NOMO-1 treated with dmso at 0.1 percent for 144 hours (cell line): ENCODE measurements around the gene NEURL4.

Experiments used
- DNase-seq: peaks from one replicate; lab custom pipeline; 2025; ENCODE audit not compliant: unreplicated experiment; lab: John Stamatoyannopoulos, UW

The NEURL4 gene

GRCh38 chr17:7306911-7307685 is 22.0 kb downstream of the NEURL4 start, which contains the start of gene EIF5A:
TSS of gene EIF5A (plus strand) at chr17:7307628. CDS start at chr17:7309636, 2,008 bp downstream.
- DNase-seq: peak; percentile 99

GRCh38 chr17:7304179-7304578 is 25.0 kb downstream of the NEURL4 start:
- DNase-seq: no peak

GRCh38 chr17:7296189-7296861 is 32.8 kb downstream of the NEURL4 start:
- DNase-seq: peak; percentile 78

DNA sequence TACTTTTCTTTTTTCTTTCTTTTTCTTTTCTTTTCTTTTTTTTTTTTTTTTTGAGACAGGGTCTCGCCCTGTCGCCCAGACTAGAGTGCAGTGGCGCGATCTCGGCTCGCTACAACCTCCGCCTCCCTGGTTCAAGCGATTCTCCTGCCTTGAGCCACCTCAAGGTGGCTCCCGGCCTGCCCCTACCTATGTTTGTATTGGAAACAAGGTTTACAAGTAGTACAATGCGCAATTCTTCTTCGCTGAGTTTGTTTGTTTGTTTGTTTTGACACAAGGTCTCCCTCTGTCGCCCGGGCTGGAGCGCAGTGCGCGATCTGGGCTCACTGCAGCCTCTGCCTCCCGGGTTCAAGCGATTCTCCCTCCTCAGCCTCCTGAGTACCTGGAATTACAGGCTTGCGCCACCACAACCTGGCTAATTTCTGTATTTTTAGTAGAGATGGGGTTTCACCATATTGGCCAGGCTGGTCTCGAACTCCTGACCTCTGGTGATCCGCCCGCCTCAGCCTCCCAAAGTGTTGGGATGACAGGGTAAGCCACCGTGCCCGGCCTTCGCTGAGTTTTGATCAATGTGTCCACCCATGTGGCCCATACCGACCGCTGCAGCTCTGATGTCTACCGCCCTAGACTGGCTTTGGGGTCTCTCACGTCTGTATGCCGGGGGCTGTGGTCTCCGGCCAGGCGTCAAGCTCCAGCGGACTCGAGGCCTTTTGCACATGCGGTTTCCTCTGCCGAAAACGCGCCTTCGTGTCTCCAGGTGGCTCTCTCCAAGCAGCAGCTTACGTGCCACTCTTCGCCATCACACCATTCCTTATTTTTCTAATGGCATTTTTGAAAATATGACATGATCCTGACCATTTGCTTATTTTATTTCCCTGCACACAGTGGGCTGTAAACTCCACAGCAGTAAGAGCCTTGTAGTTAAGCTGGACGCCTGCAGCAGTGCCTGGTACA is 33.6 kb downstream of the NEURL4 start:
- DNase-seq: no peak

- peak; percentile 58 for DNase-seq
These were observed 34.5 kb downstream of the NEURL4 start, which contains the start of gene YBX2 for GRCh38 chr17:7294614-7295153. TSS of gene YBX2 (minus strand) at chr17:7294639. CDS start at chr17:7294500, 139 bp downstream.

DNA sequence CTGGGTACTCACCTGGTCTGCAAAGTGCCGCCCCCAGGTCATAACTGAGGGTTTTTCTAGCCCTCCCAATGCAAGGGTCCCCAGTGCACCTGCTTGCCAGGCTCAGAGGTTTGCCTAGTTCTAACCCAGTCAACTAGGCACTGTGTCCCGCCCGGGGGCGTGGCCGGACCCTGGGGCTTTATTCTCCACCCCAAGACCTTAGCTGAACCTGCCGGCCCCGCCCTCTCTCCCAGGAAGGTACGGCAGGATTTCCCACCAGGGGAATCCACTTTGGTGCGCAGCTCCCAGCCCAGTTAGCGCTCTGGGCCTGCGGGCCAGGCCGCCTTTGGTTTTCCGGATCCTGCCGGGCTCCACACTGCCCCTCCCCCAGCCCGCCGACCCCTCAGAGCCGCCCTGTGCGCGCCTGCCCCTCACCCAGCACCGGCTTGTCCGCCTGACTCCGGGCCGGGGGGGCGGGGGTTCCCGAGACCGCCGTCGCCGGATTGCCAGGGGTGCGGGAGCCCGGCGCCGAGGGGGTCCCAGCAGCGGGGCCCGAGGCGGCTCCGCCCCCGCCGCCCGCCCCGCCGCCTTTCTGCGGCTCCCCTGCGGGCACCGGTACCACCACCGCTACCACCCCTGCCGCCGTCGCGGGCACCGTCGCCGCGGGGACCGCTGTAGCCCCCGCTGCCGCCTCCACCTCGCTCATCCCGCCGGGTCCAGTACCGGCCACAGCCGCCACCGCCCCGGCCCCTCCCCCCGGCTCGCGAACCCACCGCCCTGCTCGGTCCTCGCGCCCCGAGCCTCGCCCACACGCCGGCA is 35.1 kb downstream of the NEURL4 start:
- no peak for DNase-seq

- DNase-seq: no peak
These were observed 36.0 kb downstream of the NEURL4 start for GRCh38 chr17:7293159-7293558.

GRCh38 chr17:7292729-7293128 is 36.4 kb downstream of the NEURL4 start:
- no peak for DNase-seq

- no peak for DNase-seq
These were observed 36.9 kb downstream of the NEURL4 start for GRCh38 chr17:7292194-7292593.

DNA sequence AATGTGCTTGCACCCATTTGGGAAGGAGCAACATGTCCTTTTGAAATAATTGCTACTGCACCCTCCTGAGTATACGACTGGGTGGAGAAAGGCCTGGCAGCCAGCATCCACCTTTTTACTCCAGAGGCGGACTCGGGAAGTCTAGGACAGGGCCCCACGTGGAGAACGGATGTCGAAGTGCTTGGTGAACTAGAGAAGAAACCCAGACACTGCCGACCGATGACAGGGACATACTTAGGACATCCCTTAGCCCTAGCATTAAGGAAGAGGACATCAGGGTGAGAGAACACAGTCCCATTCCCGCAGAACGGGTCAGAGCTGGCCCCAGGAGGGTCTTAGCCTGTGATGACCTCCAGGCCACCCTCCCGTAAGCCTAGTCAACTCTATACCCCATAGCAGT is 38.5 kb downstream of the NEURL4 start:
- DNase-seq: no peak

- DNase-seq: no peak
These were observed 39.0 kb downstream of the NEURL4 start for GRCh38 chr17:7290166-7290565.

GRCh38 chr17:7289256-7290032 is 39.7 kb downstream of the NEURL4 start:
- no peak for DNase-seq

GRCh38 chr17:7285679-7286078 is 43.5 kb downstream of the NEURL4 start:
- DNase-seq: no peak

DNA sequence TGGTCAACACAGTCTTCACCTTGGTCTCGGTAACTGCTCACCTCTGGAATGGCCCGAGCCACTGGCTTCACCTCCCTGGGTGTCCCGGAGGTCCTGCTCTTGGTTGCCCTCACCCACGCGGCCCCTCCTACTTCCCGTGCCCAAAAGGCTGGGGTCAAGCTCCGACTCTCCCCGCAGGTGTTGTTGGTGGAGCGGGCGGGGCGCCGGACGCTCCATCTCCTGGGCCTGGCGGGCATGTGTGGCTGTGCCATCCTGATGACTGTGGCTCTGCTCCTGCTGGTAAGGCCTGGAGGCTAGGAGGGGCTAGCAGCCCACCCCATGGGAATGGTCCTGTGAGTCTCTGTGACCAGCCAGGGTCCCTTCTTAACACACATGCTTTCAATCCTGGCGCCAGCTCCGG is 44.2 kb downstream of the NEURL4 start:
- DNase-seq: no peak

GRCh38 chr17:7283471-7284216 is 45.5 kb downstream of the NEURL4 start:
- DNase-seq: no peak

DNA sequence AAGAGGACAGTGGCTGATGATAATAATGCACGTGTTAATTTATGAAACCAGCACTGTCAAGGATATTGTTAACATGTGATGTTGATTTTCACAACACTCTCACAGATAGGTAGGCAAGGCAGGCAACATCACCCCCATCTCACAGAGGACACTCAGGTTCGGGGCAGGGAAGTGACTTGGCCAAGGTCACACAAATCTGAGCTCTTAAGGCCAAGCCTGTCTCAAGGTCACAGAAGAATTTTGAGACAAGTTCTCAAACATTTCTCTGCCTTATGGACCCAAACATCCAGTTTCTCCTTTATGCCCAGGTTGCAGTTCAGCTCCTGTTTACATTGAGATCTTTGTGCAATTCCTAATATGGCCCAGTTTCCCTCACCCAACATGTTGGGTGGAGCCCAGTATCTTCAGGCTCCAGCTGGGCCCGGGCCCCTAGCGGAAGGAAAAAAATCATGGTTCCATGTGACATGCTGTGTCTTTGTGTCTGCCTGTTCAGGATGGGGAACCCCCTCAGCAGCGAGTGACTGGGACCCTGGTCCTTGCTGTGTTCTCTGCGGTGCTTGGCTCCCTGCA is 46.3 kb downstream of the NEURL4 start:
- no peak for DNase-seq

- DNase-seq: no peak
These were observed 47.0 kb downstream of the NEURL4 start for GRCh38 chr17:7281953-7282751.
